Endothelial cell of umbilical vein (primary cell): ENCODE data around the gene TPM3. TPM values are rescaled to one million over a fixed set of nuclear protein-coding genes. Genes with fewer than 3 reads are reported as not detected.

Source experiments
- BruUV-seq: library from RNA; stranded (reverse); fragments of 400-500 nt; replicated peaks from 2 replicates; lab custom pipeline; 2021; lab: Mats Ljungman, UMichigan
- CTCF ChIA-PET: fragments of 300-600, 350-600 bp; sonication (Branson Sonifier 250); formaldehyde crosslinking; loops from one replicate; lab custom pipeline; 2021; ENCODE audit warnings: antibody characterized with exemption, inconsistent platforms; lab: Charles Lee
- POLR2A ChIA-PET: fragments of 300-600, 350-600 bp; sonication (Branson Sonifier 250); formaldehyde crosslinking; loops from one replicate; lab custom pipeline; 2021; ENCODE audit warnings: antibody characterized with exemption, inconsistent platforms; lab: Charles Lee
- DNase-seq: peaks from one replicate; pipeline ENCODE4 v3.0.0-alpha.2; 2011; ENCODE audit warnings: low read depth, low spot score
- FAIRE-seq: peaks from 2 replicates; lab custom pipeline; 2011; peaks lifted over from hg19 to GRCh38; lab: Jason Lieb, UNC
- H2AFZ ChIP-seq: 2 replicates; pipeline ENCODE4 v1.6.0; 2012; ENCODE audit warnings: low read depth, low read length, control low read depth, inconsistent platforms
- H3K27ac ChIP-seq: 2 replicates; pipeline ENCODE4 v1.5.1; 2011; ENCODE audit warnings: low read depth, mild to moderate bottlenecking, control low read depth, low read length, moderate library complexity; ENCODE audit not compliant: insufficient read depth
- H3K27me3 ChIP-seq, 2 experiments: 2 replicates each; pipeline versions ENCODE4 v1.6.0 to v1.6.1; 2011; ENCODE audit warnings: low read length in 2 of 2, mixed read lengths in 1 of 2; ENCODE audit not compliant: control insufficient read depth in 2 of 2, insufficient read depth in 2 of 2
- H3K36me3 ChIP-seq, 2 experiments: 2 replicates in 1 of 2; 3 replicates in 1 of 2; pipeline ENCODE4 v1.5.1; 2011; ENCODE audit warnings: low read length in 2 of 2, mild to moderate bottlenecking in 1 of 2, moderate library complexity in 1 of 2; ENCODE audit not compliant: control insufficient read depth in 2 of 2, insufficient read depth in 2 of 2; ENCODE audit errors: extremely low read depth in 1 of 2
- H3K4me1 ChIP-seq: 3 replicates; pipeline ENCODE4 v1.5.1; 2011; ENCODE audit warnings: mild to moderate bottlenecking, low read length; ENCODE audit not compliant: control insufficient read depth, insufficient read depth; ENCODE audit errors: extremely low read depth
- H3K4me2 ChIP-seq: 2 replicates; pipeline ENCODE4 v1.6.1; 2011; ENCODE audit warnings: low read length, control low read depth, mixed read lengths; ENCODE audit not compliant: insufficient read depth
- H3K4me3 ChIP-seq, 3 experiments: fragments of 200-600 bp in 1 of 3; sonication (generic), shearing (Covaris generic) in 1 of 3; replicated peaks in 1 of 3; 2 replicates each; pipeline ENCODE4 v1.5.1; 2011 to 2016; ENCODE audit warnings: control low read depth in 3 of 3, low read length in 3 of 3, mild to moderate bottlenecking in 2 of 3, inconsistent platforms in 1 of 3, low read depth in 1 of 3, moderate library complexity in 1 of 3; ENCODE audit not compliant: insufficient read depth in 1 of 3
- H3K79me2 ChIP-seq: 2 replicates; pipeline ENCODE4 v1.6.0; 2012; ENCODE audit warnings: low read length, inconsistent platforms; ENCODE audit not compliant: control insufficient read depth, insufficient read depth
- H3K9ac ChIP-seq: replicated peaks from 2 replicates; pipeline ENCODE3; 2011; ENCODE audit warnings: low read length, control low read depth; ENCODE audit not compliant: insufficient read depth; ENCODE audit errors: extremely low read depth
- H3K9me1 ChIP-seq: replicated peaks from 3 replicates; pipeline ENCODE4 v1.6.0; 2011; ENCODE audit warnings: mild to moderate bottlenecking, low read length; ENCODE audit not compliant: control insufficient read depth, insufficient read depth; ENCODE audit errors: extremely low read depth
- H3K9me3 ChIP-seq: replicated peaks from 2 replicates; pipeline ENCODE4 v1.5.1; 2012; ENCODE audit warnings: low read length, inconsistent platforms; ENCODE audit not compliant: control insufficient read depth, insufficient read depth
- H4K20me1 ChIP-seq: replicated peaks from 2 replicates; pipeline ENCODE3; 2011; ENCODE audit warnings: mild to moderate bottlenecking, low read length; ENCODE audit not compliant: control insufficient read depth, insufficient read depth; ENCODE audit errors: extremely low read depth
- CTCF ChIP-seq, 2 donors: IDR thresholded peaks; 1 replicate in 1 of 2; 2 replicates in 1 of 2; pipeline ENCODE4 v1.5.1; 2011; ENCODE audit warnings: low read length in 2 of 2, mild to moderate bottlenecking in 2 of 2, moderate library complexity in 2 of 2, control low read depth in 1 of 2, inconsistent platforms in 1 of 2, low read depth in 1 of 2; ENCODE audit not compliant: insufficient read depth in 1 of 2; ENCODE audit errors: extremely low read depth in 1 of 2
- EZH2 ChIP-seq: IDR thresholded peaks from 2 replicates; pipeline ENCODE4 v1.6.1; 2012; ENCODE audit warnings: borderline replicate concordance, low read depth, mild to moderate bottlenecking, moderate library complexity, low read length, inconsistent platforms; ENCODE audit not compliant: severe bottlenecking
- FOS ChIP-seq: IDR thresholded peaks from 2 replicates; pipeline ENCODE4 v1.6.1; 2011; ENCODE audit warnings: mild to moderate bottlenecking, low read length, moderate library complexity, borderline replicate concordance; ENCODE audit not compliant: insufficient read depth
- GATA2 ChIP-seq: IDR thresholded peaks from 2 replicates; pipeline ENCODE4 v1.7.0; 2011; ENCODE audit warnings: low read depth, mild to moderate bottlenecking, moderate library complexity, mixed read lengths, low read length; ENCODE audit not compliant: insufficient read length, insufficient read depth
- JUN ChIP-seq: IDR thresholded peaks from 2 replicates; pipeline ENCODE4 v1.6.1; 2011; ENCODE audit warnings: borderline replicate concordance, low read depth; ENCODE audit not compliant: insufficient read length, insufficient read depth
- MAX ChIP-seq: IDR thresholded peaks from 2 replicates; pipeline ENCODE4 v1.6.1; 2011; ENCODE audit not compliant: insufficient read depth, insufficient read length
- MYC ChIP-seq: IDR thresholded peaks from one replicate; pipeline ENCODE4 v1.6.1; 2011; ENCODE audit warnings: mild to moderate bottlenecking, low read depth, low read length
- POLR2A ChIP-seq: IDR thresholded peaks from 2 replicates; pipeline ENCODE4 v1.6.1; 2012; ENCODE audit warnings: low read depth, mild to moderate bottlenecking, control low read depth, low read length
- POLR2AphosphoS5 ChIP-seq: IDR thresholded peaks from 2 replicates; pipeline ENCODE4 v1.6.1; 2012; ENCODE audit warnings: low read depth, mild to moderate bottlenecking, control low read depth, low read length, moderate library complexity; ENCODE audit not compliant: insufficient read depth
- dilution Hi-C: fragments of 300-500 bp; cut with MboI; formaldehyde crosslinking; loops from one replicate; pipeline ENCODE4 v1.15.0; 2019; ENCODE audit warnings: low sequenced_read_pairs; ENCODE audit not compliant: extremely low pct_ligation_motif_present
- intact Hi-C: fragments of 100-400 bp; cut with micrococcal nuclease; formaldehyde crosslinking; loops from one replicate; pipeline ENCODE4 v1.10.0; 2022
- polyA plus RNA-seq, 4 experiments: library from polyadenylated mRNA; depleted of rRNA in 3 of 4; stranded (reverse) in 3 of 4; unstranded in 1 of 4; fragments of >200 nt; gene quantifications; 2 replicates each; pipeline versions ENCODE4 v1.2.1 to v1.2.3, GENCODE V29; 2011 to 2012; ENCODE audit warnings: missing spikeins in 1 of 4
- total RNA-seq: library from RNA; stranded (reverse); gene quantifications from 2 replicates; pipeline ENCODE4 v1.2.3, GENCODE V29; 2021

Gene TPM3
- total and polyA plus RNA-seq, 2 donors (not counting 3 experiments of a cell fraction or from before 2014, with no cell fraction given): 395 to 927 TPM

- no peaks in the 10 kb centered on the region for H3K27me3 ChIP-seq
- H4K20me1 ChIP-seq: no peaks in the 10 kb centered on the region
- no peak overlapping the region for H3K9ac ChIP-seq
- H3K36me3 ChIP-seq: no peaks in the 10 kb centered on the region
- ChIA-PET CTCF (no interaction called here), POLR2A (no interaction called here)
- H3K4me1 ChIP-seq: no peaks in the 10 kb centered on the region
- DNase-seq: no peak
- H3K9me3 ChIP-seq: no peaks in the 10 kb centered on the region
- no peak overlapping the region for H3K27ac ChIP-seq
- no peak for FAIRE-seq
- TF ChIP-seq MYC: no peak
- TF ChIP-seq POLR2A: no peak
- no peak for TF ChIP-seq JUN
- no peak for TF ChIP-seq EZH2
- no peak for TF ChIP-seq GATA2
- no peak for TF ChIP-seq MAX
- TF ChIP-seq POLR2AphosphoS5: no peak
- TF ChIP-seq FOS: no peak
- TF ChIP-seq CTCF (IDR thresholded peaks at IDR 0.05; ENCODE audit: extremely low read depth in 1 of 2, insufficient read depth in 1 of 2, low read depth in 1 of 2, low read length in 2 of 2): no peak
- H3K4me3 ChIP-seq: no peak overlapping the region
- H3K9me1 ChIP-seq: no peaks in the 10 kb centered on the region
- H3K79me2 ChIP-seq: no peaks in the 10 kb centered on the region
- H3K4me2 ChIP-seq: no peak overlapping the region
- dilution Hi-C loops: no loop called here
- no peak overlapping the region for H2AFZ ChIP-seq
- intact Hi-C loops: no loop called here
- BruUV-seq: no TSS peak
Measured at GRCh38 chr1:154141240-154141639, 50.7 kb downstream of the TPM3 start.
